NCI-H524 treated with DMSO at 0.1 percent for 48 hours (cell line): ENCODE data around the gene MAD2L1.
"Not testable (repeated sequence)": the region's sequence is repeated elsewhere in the genome, so short reads cannot be mapped to it uniquely, and the experiment has no call there.

Source experiments
- DNase-seq: peaks from one replicate; lab custom pipeline; 2025; lab: John Stamatoyannopoulos, UW

Gene MAD2L1

GRCh38 chr4:120066517-120067340 lies at the start of gene MAD2L1:
Gene MAD2L1, minus strand, starts transcription at chr4:120066848. Its CDS starts 114 bp downstream, at chr4:120066734.
- peak; percentile 77 for DNase-seq

GRCh38 chr4:120111745-120112144 lies 45.1 kb upstream of the MAD2L1 start:
- DNase-seq: no peak

- no peak for DNase-seq
Measured at GRCh38 chr4:120109406-120109805, 42.8 kb upstream of the MAD2L1 start.

- no peak for DNase-seq
Measured at GRCh38 chr4:120105472-120105871, 38.8 kb upstream of the MAD2L1 start.

- no peak for DNase-seq
Measured at GRCh38 chr4:120096508-120097297, 30.1 kb upstream of the MAD2L1 start.

GRCh38 chr4:120088507-120088906 lies 21.9 kb upstream of the MAD2L1 start:
- no peak for DNase-seq

GRCh38 chr4:120088066-120088465 lies 21.4 kb upstream of the MAD2L1 start:
- not testable (repeated sequence) for DNase-seq

- DNase-seq: no peak
Measured at GRCh38 chr4:120085705-120086104, 19.1 kb upstream of the MAD2L1 start.

GRCh38 chr4:120084327-120084726 lies 17.7 kb upstream of the MAD2L1 start:
- no peak for DNase-seq

GRCh38 chr4:120083152-120083551 lies 16.5 kb upstream of the MAD2L1 start:
- DNase-seq: no peak

- no peak for DNase-seq
Measured at GRCh38 chr4:120082251-120082650, 15.6 kb upstream of the MAD2L1 start.

- no peak for DNase-seq
Measured at GRCh38 chr4:120081726-120082125, 15.1 kb upstream of the MAD2L1 start.

GRCh38 chr4:120080533-120080932 lies 13.9 kb upstream of the MAD2L1 start:
- no peak for DNase-seq

- no peak for DNase-seq
Measured at GRCh38 chr4:120079839-120080520, 13.3 kb upstream of the MAD2L1 start.

- no peak for DNase-seq
Measured at GRCh38 chr4:120078216-120078615, 11.6 kb upstream of the MAD2L1 start.

- no peak for DNase-seq
Measured at GRCh38 chr4:120071192-120071795, 4.6 kb upstream of the MAD2L1 start.

GRCh38 chr4:120070196-120070595 lies 3.5 kb upstream of the MAD2L1 start:
- DNase-seq: no peak

GRCh38 chr4:120065974-120066516 lies 603 bp downstream of the MAD2L1 start:
- DNase-seq: peak; percentile 9

GRCh38 chr4:120064887-120065286 lies 1.8 kb downstream of the MAD2L1 start:
- DNase-seq: no peak

GRCh38 chr4:120063711-120064110 lies 2.9 kb downstream of the MAD2L1 start:
- DNase-seq: not testable (repeated sequence)

GRCh38 chr4:120062663-120063195 lies 3.9 kb downstream of the MAD2L1 start:
- no peak for DNase-seq

GRCh38 chr4:120059036-120059435 lies 7.6 kb downstream of the MAD2L1 start:
- DNase-seq: no peak
